ENCODE measurements around the gene CGREF1. TPM values are rescaled to one million over a fixed set of nuclear protein-coding genes. Genes with fewer than 3 reads are reported as not detected.
A peak's percentile ranks its signal among the peaks of the same experiment; 100 is the strongest.

The CGREF1 gene
- total RNA-seq, 2 donors from 2014 or later, result 1.0 to 3.0 TPM

DNA sequence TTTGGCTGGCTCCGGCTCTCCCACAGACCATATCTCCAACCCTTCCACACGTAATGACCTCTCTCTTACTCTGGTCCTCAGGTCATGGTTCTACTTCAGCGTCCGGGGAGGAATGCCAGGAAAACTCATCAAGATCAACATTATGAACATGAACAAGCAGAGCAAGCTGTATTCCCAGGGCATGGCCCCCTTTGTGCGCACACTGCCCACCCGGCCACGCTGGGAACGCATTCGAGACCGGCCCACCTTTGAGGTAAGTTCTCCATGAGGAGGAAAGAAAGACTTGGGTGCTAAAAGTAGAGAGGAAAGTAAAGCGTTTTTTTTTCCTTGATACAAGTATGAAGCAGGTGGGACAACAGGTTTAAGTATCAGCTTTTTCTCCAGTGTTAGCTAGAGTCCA, 65.6 kb downstream of the CGREF1 start:
- 78 to 79% methylated on average over 11 of the region's 11 CpGs for WGBS, 2 donors
- TF ChIP-seq, protein P1, sequence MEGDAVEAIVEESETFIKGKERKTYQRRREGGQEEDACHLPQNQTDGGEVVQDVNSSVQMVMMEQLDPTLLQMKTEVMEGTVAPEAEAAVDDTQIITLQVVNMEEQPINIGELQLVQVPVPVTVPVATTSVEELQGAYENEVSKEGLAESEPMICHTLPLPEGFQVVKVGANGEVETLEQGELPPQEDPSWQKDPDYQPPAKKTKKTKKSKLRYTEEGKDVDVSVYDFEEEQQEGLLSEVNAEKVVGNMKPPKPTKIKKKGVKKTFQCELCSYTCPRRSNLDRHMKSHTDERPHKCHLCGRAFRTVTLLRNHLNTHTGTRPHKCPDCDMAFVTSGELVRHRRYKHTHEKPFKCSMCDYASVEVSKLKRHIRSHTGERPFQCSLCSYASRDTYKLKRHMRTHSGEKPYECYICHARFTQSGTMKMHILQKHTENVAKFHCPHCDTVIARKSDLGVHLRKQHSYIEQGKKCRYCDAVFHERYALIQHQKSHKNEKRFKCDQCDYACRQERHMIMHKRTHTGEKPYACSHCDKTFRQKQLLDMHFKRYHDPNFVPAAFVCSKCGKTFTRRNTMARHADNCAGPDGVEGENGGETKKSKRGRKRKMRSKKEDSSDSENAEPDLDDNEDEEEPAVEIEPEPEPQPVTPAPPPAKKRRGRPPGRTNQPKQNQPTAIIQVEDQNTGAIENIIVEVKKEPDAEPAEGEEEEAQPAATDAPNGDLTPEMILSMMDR (IDR thresholded peaks at IDR 0.05), result no peak
- TF ChIP-seq POLR2A (IDR thresholded peaks at IDR 0.05), result no peak

GRCh38 chr2:27051902-27052645, 66.9 kb downstream of the CGREF1 start:
- Histone ChIP-seq H3K27me3 (no peaks in the 10 kb centered on the region), H3K36me3 (replicated peaks in 1 of 2; ENCODE audit: insufficient read depth in 1 of 2, low read depth in 2 of 2) (peaks cover 0 to 2% of the 10 kb centered on the region in 2 donors), H3K27ac (peak overlapping the region; percentile 64 to 90 (median 86)), H3K4me1 (peaks cover 21% of the 10 kb centered on the region), H3K9me3 (no peaks in the 10 kb centered on the region), H3K4me3 (peak overlapping the region; percentile 79 to 89)
- TF ChIP-seq POLR2A (IDR thresholded peaks at IDR 0.05), result no peak
- TF ChIP-seq, protein P1 (IDR thresholded peaks at IDR 0.05), result no peak
- intact Hi-C loops (cut with DNase I), result no loop called here
- WGBS, 2 donors, result 4 to 18% methylated on average over 6 to 16 of the region's 24 CpGs
- peak in 3 of 4 donors; percentile 36 to 49 (median 37) for DNase-seq
- ATAC-seq, result peak; percentile 0

More for the DNA sequence above, 65.6 kb downstream of the CGREF1 start:
- intact Hi-C loops (cut with DNase I), result no loop called here
- peaks cover 0 to 2% of the 10 kb centered on the region in 2 donors for H3K36me3 ChIP-seq (replicated peaks in 1 of 2; ENCODE audit: insufficient read depth in 1 of 2, low read depth in 2 of 2)
- H3K4me3 ChIP-seq, result no peak overlapping the region
- no peaks in the 10 kb centered on the region for H3K9me3 ChIP-seq
- no peaks in the 10 kb centered on the region for H3K27me3 ChIP-seq
- H3K4me1 ChIP-seq, result peaks cover 21% of the 10 kb centered on the region
- DNase-seq (no peak), ATAC-seq (no peak)
- no peak overlapping the region for H3K27ac ChIP-seq

DNA sequence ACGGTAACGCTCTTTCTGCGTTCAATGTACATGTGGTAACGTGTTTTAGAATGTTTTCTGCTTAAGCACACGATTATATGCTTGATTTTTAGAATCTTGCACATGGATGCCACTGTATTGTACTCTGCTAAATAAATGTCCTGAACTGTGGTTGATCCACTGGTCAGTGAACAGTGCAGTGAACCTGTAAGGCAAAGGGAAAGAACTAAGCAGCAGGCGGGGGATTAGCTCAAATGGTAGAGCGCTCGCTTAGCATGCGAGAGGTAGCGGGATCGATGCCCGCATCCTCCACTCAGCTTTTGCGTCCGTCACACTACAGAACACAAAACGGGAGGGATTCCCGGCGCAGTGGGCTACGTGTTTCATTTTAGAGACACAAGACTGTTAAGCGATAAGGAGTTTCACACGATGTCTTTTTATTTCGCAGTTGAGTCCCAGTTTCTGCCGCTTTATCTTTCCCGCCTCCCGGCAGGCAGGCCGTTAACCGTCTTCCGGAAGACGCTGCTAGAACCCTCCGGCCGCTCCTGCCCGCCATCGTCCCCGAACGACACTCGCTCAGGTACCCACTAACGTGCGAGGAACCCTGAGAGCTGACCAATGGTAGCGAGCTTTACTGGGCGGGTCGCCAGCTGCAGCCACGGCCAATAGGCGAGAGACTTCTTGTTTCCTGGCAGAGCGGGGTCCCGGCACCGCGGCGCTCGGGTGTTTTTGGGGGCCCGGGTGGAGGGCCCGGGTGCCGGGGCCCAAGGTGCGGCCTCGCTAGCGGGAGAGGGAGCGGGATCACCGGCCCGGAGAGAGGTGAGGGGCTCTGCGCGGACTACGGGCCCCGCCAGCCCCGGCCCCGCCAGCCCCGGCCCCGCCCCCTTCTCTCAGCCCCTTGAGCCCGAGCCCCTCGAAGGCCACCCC, 67.7 kb downstream of the CGREF1 start, which contains the start of gene AGBL5:
Gene AGBL5, plus strand, starts transcription at position 673 of the 906 bp plus-strand sequence. CDS start 1,291 bp downstream, outside the sequence.
- TF ChIP-seq, protein P1 (IDR thresholded peaks at IDR 0.05), result no peak
- peak; percentile 12 to 61 (median 53) for TF ChIP-seq POLR2A (IDR thresholded peaks at IDR 0.05)
- peak within 1 kb of the TSS; percentile 79 to 89 for H3K4me3 ChIP-seq
- peaks cover 21% of the 10 kb centered on the region for H3K4me1 ChIP-seq
- 0% methylated on average over 32 to 64 of the region's 67 CpGs for WGBS, 2 donors
- no peaks in the 10 kb centered on the region for H3K27me3 ChIP-seq
- ATAC-seq, result peak; percentile 78
- H3K36me3 ChIP-seq (replicated peaks in 1 of 2; ENCODE audit: insufficient read depth in 1 of 2, low read depth in 2 of 2), result peaks cover 0 to 2% of the 10 kb centered on the region in 2 donors
- intact Hi-C loops (cut with DNase I), result no loop called here
- H3K27ac ChIP-seq, result peak within 1 kb of the TSS; percentile 64 to 90 (median 86)
- H3K9me3 ChIP-seq, result no peaks in the 10 kb centered on the region
- DNase-seq, result peak; percentile 93 to 95 (median 95)

Other genes starting within 250 kb of the CGREF1 start
- 10 to 100 TPM in 1 of 2 donors, 1 to 10 TPM in 1; 9.3 to 15.8 TPM for gene MAPRE3, start 148.5 kb downstream of the CGREF1 start, total RNA-seq
- 100 to 1,000 TPM in 1 of 2 donors, 10 to 100 TPM in 1; 59.9 to 119 TPM for gene TMEM214, start 86.2 kb downstream of the CGREF1 start, total RNA-seq
- gene AGBL5, start 67.5 kb downstream of the CGREF1 start, total RNA-seq, result 10 to 100 TPM in 1 of 2 donors, 1 to 10 TPM in 1; 5.6 to 12.2 TPM
- 100 to 1,000 TPM; 103 to 129 TPM for gene OST4, start 47.5 kb downstream of the CGREF1 start, total RNA-seq
- 10 to 100 TPM; 21.8 to 24.1 TPM for gene EMILIN1, start 40.5 kb downstream of the CGREF1 start, total RNA-seq
- gene KHK, start 32.4 kb downstream of the CGREF1 start, total RNA-seq, result 1 to 10 TPM; 4.2 to 7.3 TPM
- gene ABHD1, start 4.7 kb upstream of the CGREF1 start, total RNA-seq, result under 1 TPM in 1 of 2 donors, not detected in 1; 0.33 TPM
- 100 to 1,000 TPM in 1 of 2 donors, 10 to 100 TPM in 1; 56.3 to 103 TPM for gene PREB, start 15.5 kb upstream of the CGREF1 start, total RNA-seq
- gene PRR30, start 20.3 kb upstream of the CGREF1 start, total RNA-seq, result not detected
- gene TCF23, start 29.9 kb upstream of the CGREF1 start, total RNA-seq, result under 1 TPM; under 0.01 to 0.66 TPM
- 10 to 100 TPM; 69.2 to 75.0 TPM for gene ATRAID, start 92.9 kb upstream of the CGREF1 start, total RNA-seq
- gene SLC5A6, start 93.1 kb upstream of the CGREF1 start, total RNA-seq, result 10 to 100 TPM; 17.4 to 34.6 TPM
- 10 to 100 TPM; 18.4 to 36.9 TPM for gene CAD, start 98.2 kb upstream of the CGREF1 start, total RNA-seq
- gene SLC30A3, start 143.9 kb upstream of the CGREF1 start, total RNA-seq, result not detected
- 1 to 10 TPM in 1 of 2 donors, not detected in 1; 1.3 TPM for gene DNAJC5G, start 156.3 kb upstream of the CGREF1 start, total RNA-seq
- under 1 TPM in 1 of 2 donors, not detected in 1; 0.26 TPM for gene TRIM54, start 163.3 kb upstream of the CGREF1 start, total RNA-seq
- 1 to 10 TPM in 1 of 2 donors, not detected in 1; 2.9 TPM for gene UCN, start 189.3 kb upstream of the CGREF1 start, total RNA-seq
- 10 to 100 TPM; 56.7 to 64.3 TPM for gene MPV17, start 204.0 kb upstream of the CGREF1 start, total RNA-seq
- gene GTF3C2, start 237.6 kb upstream of the CGREF1 start, total RNA-seq, result 10 to 100 TPM; 26.2 to 73.2 TPM

All from body of pancreas (tissue), 4 donors.